Measurements from ENCODE around the gene HIVEP3.
A peak's percentile ranks its signal among the peaks of the same experiment; 100 is the strongest.

The HIVEP3 gene

GRCh38 chr1:41777695-41778094 lies 141.0 kb downstream of the HIVEP3 start:
- TF ChIP-seq CTCF (conservative IDR thresholded peaks at IDR 0.05; ENCODE audit: low read depth, low read length): no peak
- DNase-seq (ENCODE audit: low read depth): no peak
- H3K4me3 ChIP-seq (ENCODE audit: low read length): no peak overlapping the region

- TF ChIP-seq CTCF (conservative IDR thresholded peaks at IDR 0.05; ENCODE audit: low read depth, low read length): no peak
Observed at GRCh38 chr1:41776891-41777441, 141.8 kb downstream of the HIVEP3 start.

DNA sequence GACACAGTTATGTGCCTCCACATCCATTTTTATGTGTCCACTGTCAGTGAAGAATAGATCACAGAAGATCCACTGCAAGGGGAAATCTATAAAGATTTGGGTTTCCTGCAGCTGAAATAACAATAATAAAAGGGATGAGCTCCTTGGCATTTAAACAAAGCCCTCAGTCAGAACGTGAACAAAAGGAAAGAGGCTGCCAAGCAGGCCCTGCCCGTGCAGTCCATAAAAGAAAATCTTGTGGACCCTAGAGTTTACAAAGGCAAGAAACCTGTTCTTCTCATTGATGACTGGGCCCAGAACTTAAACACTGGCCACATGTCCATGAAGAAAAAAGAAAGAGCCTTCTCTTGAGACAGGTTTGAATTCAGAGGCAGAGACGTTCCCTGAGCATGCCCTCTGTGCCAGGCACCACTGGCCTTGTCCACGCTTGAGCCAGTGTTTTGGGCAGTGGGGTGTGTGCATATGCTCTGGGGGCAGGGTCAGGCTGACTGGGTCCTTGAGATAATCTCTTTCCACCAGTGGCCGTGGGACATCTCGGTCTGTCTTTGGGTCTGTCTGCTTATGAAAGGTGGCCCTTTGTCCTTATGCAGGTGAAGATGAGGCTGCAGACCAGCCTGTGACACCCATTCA lies 142.7 kb downstream of the HIVEP3 start:
- DNase-seq (ENCODE audit: low read depth): no peak
- no peak for TF ChIP-seq CTCF (conservative IDR thresholded peaks at IDR 0.05; ENCODE audit: low read depth, low read length)
- no peak overlapping the region for H3K4me3 ChIP-seq (ENCODE audit: low read length)

More at GRCh38 chr1:41776891-41777441, 141.8 kb downstream of the HIVEP3 start:
- H3K4me3 ChIP-seq (ENCODE audit: low read length): no peak overlapping the region
- no peak for DNase-seq (ENCODE audit: low read depth)

- H3K4me3 ChIP-seq (ENCODE audit: low read length): no peak overlapping the region
- no peak for TF ChIP-seq CTCF (conservative IDR thresholded peaks at IDR 0.05; ENCODE audit: low read depth, low read length)
- DNase-seq (ENCODE audit: low read depth): no peak
Observed at GRCh38 chr1:41774471-41774990, 144.2 kb downstream of the HIVEP3 start.

GRCh38 chr1:41773842-41774241 lies 144.9 kb downstream of the HIVEP3 start:
- no peak overlapping the region for H3K4me3 ChIP-seq (ENCODE audit: low read length)
- no peak for TF ChIP-seq CTCF (conservative IDR thresholded peaks at IDR 0.05; ENCODE audit: low read depth, low read length)
- no peak for DNase-seq (ENCODE audit: low read depth)

GRCh38 chr1:41773144-41773591 lies 145.6 kb downstream of the HIVEP3 start:
- DNase-seq (ENCODE audit: low read depth): peak; percentile 46
- H3K4me3 ChIP-seq (ENCODE audit: low read length): no peak overlapping the region

More at GRCh38 chr1:41773144-41773591, 145.6 kb downstream of the HIVEP3 start:
- no peak for TF ChIP-seq CTCF (conservative IDR thresholded peaks at IDR 0.05; ENCODE audit: low read depth, low read length)

Measured in retinal pigment epithelial cell (primary cell).